Spleen (tissue), 7 donors: Measurements from ENCODE around the gene SEMA6D.
A peak's percentile ranks its signal among the peaks of the same experiment; 100 is the strongest.

Experiments
- CTCF ChIP-seq, 11 experiments: fragments of 200-600 bp in 7 of 11; fragments of 450-650 bp in 4 of 11; sonication (generic) in 4 of 11; IDR thresholded peaks in 8 of 11; conservative IDR thresholded peaks in 3 of 11; 1 replicate in 7 of 11; 2 replicates in 4 of 11; pipeline versions ENCODE4 v1.4.0 to v1.8.0; 2016 to 2021; ENCODE audit warnings: antibody characterized with exemption in 11 of 11, inconsistent platforms in 4 of 11, mild to moderate bottlenecking in 1 of 11
- POLR2AphosphoS5 ChIP-seq, 3 donors: sonication (generic); formaldehyde crosslinking; IDR thresholded peaks; one replicate each; pipeline ENCODE4 v1.5.1; 2017; ENCODE audit warnings: antibody characterized with exemption in 3 of 3
- donor health status: DM: no; HTN: no; CAD: no; lungs with moderate emphysema.
- donor health status: DM: no; HTN: no; CAD: no.
- donor health status: DM: no; HTN: no; CAD: no.

- TF ChIP-seq CTCF (IDR thresholded peaks at IDR 0.05 in 8 of 11, conservative IDR thresholded peaks at IDR 0.05 in 3 of 11) (peak in 5 of 11 experiments; percentile 12 to 55 (median 37)), POLR2AphosphoS5 (IDR thresholded peaks at IDR 0.05) (peak in 2 of 3 donors; percentile 7 to 44)
These were observed at the start of gene SEMA6D for GRCh38 chr15:47717036-47717612.
